SK-N-SH (cell line): ENCODE data around the gene TYK2. TPM values are rescaled to one million over a fixed set of nuclear protein-coding genes. Genes with fewer than 3 reads are reported as not detected.

Experiments
- CTCF ChIA-PET: fragments of 300-600, 350-600 bp; formaldehyde crosslinking; extraction: SDS; loops from one replicate; lab custom pipeline; 2021; lab: Yijun Ruan, JAX
- POLR2A ChIA-PET: fragments of 350-600 bp; sonication (Branson Sonifier 250); formaldehyde crosslinking; extraction: SDS; loops from one replicate; lab custom pipeline; 2020; ENCODE audit warnings: antibody characterized with exemption, inconsistent platforms; lab: Yijun Ruan, JAX
- DNase-seq: peaks from one replicate; pipeline ENCODE4 v3.0.0; 2012
- H2AFZ ChIP-seq: fragments of 200-600 bp; sonication (generic); 2 replicates; pipeline ENCODE4 v1.8.1; 2016; ENCODE audit warnings: antibody characterized with exemption, mild to moderate bottlenecking, low read depth
- H3F3A ChIP-seq: fragments of 200-600 bp; sonication (generic); replicated peaks from 2 replicates; pipeline ENCODE3; 2016; ENCODE audit warnings: antibody characterized with exemption, mild to moderate bottlenecking; ENCODE audit not compliant: insufficient read depth
- H3K27ac ChIP-seq, 2 experiments: fragments of 200-500 bp in 1 of 2; fragments of 200-600 bp in 1 of 2; sonication (Bioruptor generic) in 1 of 2; sonication (generic), shearing (Covaris generic) in 1 of 2; 2 replicates each; pipeline versions ENCODE4 v1.5.1 to v1.6.1; 2014 to 2016; ENCODE audit warnings: low read depth in 2 of 2, inconsistent platforms in 1 of 2, low read length in 1 of 2, mild to moderate bottlenecking in 1 of 2, mixed read lengths in 1 of 2
- H3K27me3 ChIP-seq: fragments of 200-600 bp; sonication (generic), shearing (Covaris generic); 2 replicates; pipeline ENCODE4 v1.6.1; 2016; ENCODE audit warnings: mixed run types; ENCODE audit not compliant: insufficient read depth
- H3K36me3 ChIP-seq, 2 experiments: fragments of 200-500 bp in 1 of 2; fragments of 200-600 bp in 1 of 2; sonication (Bioruptor generic) in 1 of 2; sonication (generic) in 1 of 2; replicated peaks in 1 of 2; 2 replicates each; pipeline versions ENCODE3 to v1.5.1; 2014 to 2016; ENCODE audit warnings: low read length in 1 of 2, mild to moderate bottlenecking in 1 of 2; ENCODE audit not compliant: insufficient read depth in 2 of 2, control insufficient read depth in 1 of 2
- H3K4me1 ChIP-seq, 2 experiments: fragments of 200-500 bp in 1 of 2; fragments of 200-600 bp in 1 of 2; sonication (Bioruptor generic) in 1 of 2; sonication (generic), shearing (Covaris generic) in 1 of 2; 2 replicates each; pipeline versions ENCODE4 v1.5.1 to v1.6.1; 2014 to 2016; ENCODE audit warnings: low read depth in 1 of 2, low read length in 1 of 2, mixed run types in 1 of 2; ENCODE audit not compliant: insufficient read depth in 2 of 2, control insufficient read depth in 1 of 2
- H3K4me2 ChIP-seq: fragments of 200-600 bp; sonication (generic), shearing (Covaris generic); 2 replicates; pipeline ENCODE4 v1.6.1; 2017; ENCODE audit warnings: mixed run types
- H3K4me3 ChIP-seq, 2 experiments: fragments of 200-500 bp in 1 of 2; fragments of 200-600 bp in 1 of 2; sonication (Bioruptor generic) in 1 of 2; sonication (generic), shearing (Covaris generic) in 1 of 2; 2 replicates each; pipeline versions ENCODE4 v1.5.1 to v1.8.1; 2014 to 2016; ENCODE audit warnings: low read depth in 2 of 2, inconsistent platforms in 1 of 2, low read length in 1 of 2, mild to moderate bottlenecking in 1 of 2, mixed read lengths in 1 of 2, moderate library complexity in 1 of 2
- H3K79me2 ChIP-seq: fragments of 200-600 bp; sonication (generic); 2 replicates; pipeline ENCODE4 v1.8.1; 2017; ENCODE audit warnings: mild to moderate bottlenecking; ENCODE audit not compliant: insufficient read depth
- H3K9ac ChIP-seq: fragments of 200-600 bp; sonication (generic); 2 replicates; pipeline ENCODE4 v1.6.1; 2017; ENCODE audit warnings: mixed run types
- H3K9me2 ChIP-seq: fragments of 200-600 bp; sonication (generic); 2 replicates; pipeline ENCODE4 v1.6.1; 2017; ENCODE audit warnings: mixed run types
- H3K9me3 ChIP-seq: fragments of 200-600 bp; sonication (generic); 2 replicates; pipeline ENCODE4 v1.6.1; 2017; ENCODE audit warnings: mixed run types, mild to moderate bottlenecking, moderate library complexity
- H4K20me1 ChIP-seq: fragments of 200-600 bp; sonication (generic); 2 replicates; pipeline ENCODE4 v1.6.1; 2017; ENCODE audit warnings: mild to moderate bottlenecking, mixed run types; ENCODE audit not compliant: insufficient read depth
- CHD2 ChIP-seq: fragments of 150-350 bp; IDR thresholded peaks from 2 replicates; pipeline ENCODE4 v1.6.1; 2018; ENCODE audit warnings: low read length; ENCODE audit not compliant: partially characterized antibody
- ELF1 ChIP-seq: IDR thresholded peaks from 2 replicates; pipeline ENCODE4 v1.4.0; 2012
- EP300 ChIP-seq, 2 experiments: IDR thresholded peaks; 2 replicates each; pipeline versions ENCODE4 v1.4.0 to v1.6.1; 2012; ENCODE audit warnings: borderline replicate concordance in 1 of 2, low read depth in 1 of 2, low read length in 1 of 2
- GABPA ChIP-seq: IDR thresholded peaks from 2 replicates; pipeline ENCODE4 v1.4.0; 2012; ENCODE audit warnings: low read depth, mild to moderate bottlenecking
- MAX ChIP-seq: IDR thresholded peaks from 2 replicates; pipeline ENCODE4 v1.4.0; 2012; ENCODE audit warnings: low read depth
- MEF2A ChIP-seq: IDR thresholded peaks from 2 replicates; pipeline ENCODE4 v1.4.0; 2012; ENCODE audit warnings: low read depth, borderline replicate concordance
- MXI1 ChIP-seq: IDR thresholded peaks from 2 replicates; pipeline ENCODE4 v1.6.1; 2012; ENCODE audit warnings: mild to moderate bottlenecking, low read depth, low read length, improper control_type of control experiment
- NFIC ChIP-seq: IDR thresholded peaks from 2 replicates; pipeline ENCODE4 v1.4.0; 2012; ENCODE audit warnings: borderline replicate concordance
- REST ChIP-seq: IDR thresholded peaks from 2 replicates; pipeline ENCODE4 v1.6.1; 2012; ENCODE audit warnings: mild to moderate bottlenecking, low read depth, low read length, moderate library complexity
- RXRA ChIP-seq: IDR thresholded peaks from 2 replicates; pipeline ENCODE4 v1.4.0; 2012; ENCODE audit warnings: low read depth, mild to moderate bottlenecking, borderline replicate concordance
- SIN3A ChIP-seq: IDR thresholded peaks from 2 replicates; pipeline ENCODE4 v1.6.1; 2012; ENCODE audit warnings: low read depth, mild to moderate bottlenecking, low read length, moderate library complexity, borderline replicate concordance
- TAF1 ChIP-seq: IDR thresholded peaks from 2 replicates; pipeline ENCODE4 v1.6.1; 2012; ENCODE audit warnings: low read depth, mild to moderate bottlenecking, low read length, moderate library complexity, borderline replicate concordance
- TCF12 ChIP-seq: IDR thresholded peaks from 2 replicates; pipeline ENCODE4 v1.4.0; 2012
- WGBS: methylation state at CpG from one replicate; pipeline ENCODE4 v1.1.6; 2017; ENCODE audit warnings: low lambda C conversion rate; 5-methylcytosine and 5-hydroxymethylcytosine counted together
- polyA plus RNA-seq, 3 experiments: library from polyadenylated mRNA; depleted of rRNA; stranded (reverse); fragments of >200 nt; gene quantifications; 2 replicates each; pipeline ENCODE4 v1.2.3, GENCODE V29; 2012
- TF ChIP-seq, protein P1 (sequence below): fragments of 200-600 bp; sonication (generic); IDR thresholded peaks from 2 replicates; pipeline ENCODE4 v1.6.1; 2017; ENCODE audit warnings: antibody characterized with exemption, mild to moderate bottlenecking, moderate library complexity
- TF ChIP-seq, protein P2 (sequence below): IDR thresholded peaks from 2 replicates; pipeline ENCODE4 v1.4.0; 2012; ENCODE audit warnings: low read depth, borderline replicate concordance

The TYK2 gene
- polyA plus RNA-seq, 1 of the 3 experiments (the other 2 are of a cell fraction) = 44.6 TPM

- ChIA-PET CTCF (interaction anchor here (0.7 to 1.5 kb wide), 4 partner anchors 55 to 95 kb away, joined by 3 to 4 read pairs (median 4); no protein-coding TSS in a partner anchor), POLR2A (interaction anchor here (0.8 to 1.4 kb wide), 2 partner anchors 13 to 70 kb away, joined by 3 to 4 read pairs; no protein-coding TSS in a partner anchor)
- H3K4me1 ChIP-seq = peaks cover 0 to 12% of the 10 kb centered on the region in 2 experiments; a peak in 1 of 4 replicates
- H2AFZ ChIP-seq = no peak overlapping the region
- H3K9me3 ChIP-seq = no peaks in the 10 kb centered on the region
- H3K27ac ChIP-seq = no peak overlapping the region
- H3K4me2 ChIP-seq = no peak overlapping the region
- H3K27me3 ChIP-seq = no peaks in the 10 kb centered on the region
- H3F3A ChIP-seq = peaks cover 6% of the 10 kb centered on the region
- DNase-seq = no peak
- H3K79me2 ChIP-seq = 0 out of 2 replicates have a peak, but pooled peaks cover 1% of the 10 kb centered on the region
- WGBS = 90% methylated on average over 12 of the region's 32 CpGs
- peaks cover 5 to 41% of the 10 kb centered on the region in 2 experiments for H3K36me3 ChIP-seq
- H3K4me3 ChIP-seq = no peak overlapping the region
- H3K9ac ChIP-seq = no peak overlapping the region
- H4K20me1 ChIP-seq = no peaks in the 10 kb centered on the region
- H3K9me2 ChIP-seq = no peaks in the 10 kb centered on the region
- no peak for TF ChIP-seq MXI1
- no peak for TF ChIP-seq CHD2
- TF ChIP-seq MAX = no peak
- no peak for TF ChIP-seq RXRA
- TF ChIP-seq TAF1 = no peak
Measured at GRCh38 chr19:10320602-10321416, 59.6 kb downstream of the TYK2 start.

GRCh38 chr19:10318807-10319682, 61.3 kb downstream of the TYK2 start:
- H3K9ac ChIP-seq = no peak overlapping the region
- H3K79me2 ChIP-seq = peaks cover 12% of the 10 kb centered on the region; the same call in 1 of the 2 replicates
- H3K9me2 ChIP-seq = no peaks in the 10 kb centered on the region
- peaks cover 0 to 17% of the 10 kb centered on the region in 2 experiments; a peak in 1 of 4 replicates for H3K4me1 ChIP-seq
- POLR2A ChIA-PET = no interaction called here
- no peak overlapping the region for H3K27ac ChIP-seq
- H3K9me3 ChIP-seq = no peaks in the 10 kb centered on the region
- H3K36me3 ChIP-seq = peaks cover 0 to 38% of the 10 kb centered on the region in 2 experiments
- no peaks in the 10 kb centered on the region for H4K20me1 ChIP-seq
- no peak overlapping the region for H3K4me3 ChIP-seq
- no peaks in the 10 kb centered on the region for H3K27me3 ChIP-seq
- 92% methylated on average over 10 of the region's 13 CpGs for WGBS
- H3F3A ChIP-seq = peaks cover 6% of the 10 kb centered on the region
- no peak for DNase-seq
- H2AFZ ChIP-seq = no peak overlapping the region
- CTCF ChIA-PET = interaction anchor here (1.2 kb wide), 1 partner anchor 29 kb away, joined by 3 read pairs; the partner anchor contains the start of gene ICAM5
- H3K4me2 ChIP-seq = no peak overlapping the region
- no peak for TF ChIP-seq ELF1
- TF ChIP-seq, protein P1, sequence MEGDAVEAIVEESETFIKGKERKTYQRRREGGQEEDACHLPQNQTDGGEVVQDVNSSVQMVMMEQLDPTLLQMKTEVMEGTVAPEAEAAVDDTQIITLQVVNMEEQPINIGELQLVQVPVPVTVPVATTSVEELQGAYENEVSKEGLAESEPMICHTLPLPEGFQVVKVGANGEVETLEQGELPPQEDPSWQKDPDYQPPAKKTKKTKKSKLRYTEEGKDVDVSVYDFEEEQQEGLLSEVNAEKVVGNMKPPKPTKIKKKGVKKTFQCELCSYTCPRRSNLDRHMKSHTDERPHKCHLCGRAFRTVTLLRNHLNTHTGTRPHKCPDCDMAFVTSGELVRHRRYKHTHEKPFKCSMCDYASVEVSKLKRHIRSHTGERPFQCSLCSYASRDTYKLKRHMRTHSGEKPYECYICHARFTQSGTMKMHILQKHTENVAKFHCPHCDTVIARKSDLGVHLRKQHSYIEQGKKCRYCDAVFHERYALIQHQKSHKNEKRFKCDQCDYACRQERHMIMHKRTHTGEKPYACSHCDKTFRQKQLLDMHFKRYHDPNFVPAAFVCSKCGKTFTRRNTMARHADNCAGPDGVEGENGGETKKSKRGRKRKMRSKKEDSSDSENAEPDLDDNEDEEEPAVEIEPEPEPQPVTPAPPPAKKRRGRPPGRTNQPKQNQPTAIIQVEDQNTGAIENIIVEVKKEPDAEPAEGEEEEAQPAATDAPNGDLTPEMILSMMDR = no peak
- no peak for TF ChIP-seq EP300 (IDR thresholded peaks at IDR 0.05; ENCODE audit: borderline replicate concordance in 1 of 2, low read depth in 1 of 2, low read length in 1 of 2)
- TF ChIP-seq TAF1 = no peak
- no peak for TF ChIP-seq NFIC
- no peak for TF ChIP-seq REST
- TF ChIP-seq TCF12 = no peak
- no peak for TF ChIP-seq GABPA
- TF ChIP-seq, protein P2, sequence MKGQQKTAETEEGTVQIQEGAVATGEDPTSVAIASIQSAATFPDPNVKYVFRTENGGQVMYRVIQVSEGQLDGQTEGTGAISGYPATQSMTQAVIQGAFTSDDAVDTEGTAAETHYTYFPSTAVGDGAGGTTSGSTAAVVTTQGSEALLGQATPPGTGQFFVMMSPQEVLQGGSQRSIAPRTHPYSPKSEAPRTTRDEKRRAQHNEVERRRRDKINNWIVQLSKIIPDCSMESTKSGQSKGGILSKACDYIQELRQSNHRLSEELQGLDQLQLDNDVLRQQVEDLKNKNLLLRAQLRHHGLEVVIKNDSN = no peak
- no peak for TF ChIP-seq RXRA
- TF ChIP-seq CHD2 = no peak
- no peak for TF ChIP-seq MEF2A
- no peak for TF ChIP-seq SIN3A
- TF ChIP-seq MAX = no peak
